Astrocyte (in vitro differentiated cells and primary cell): ENCODE results near the gene MEIOSIN. TPM values are rescaled to one million over a fixed set of nuclear protein-coding genes. Genes with fewer than 3 reads are reported as not detected.
A peak's percentile ranks its signal among the peaks of the same experiment; 100 is the strongest.

Source experiments
- DNase-seq: peaks from one replicate; pipeline ENCODE4 v3.0.0-alpha.2; 2010; ENCODE audit warnings: low read depth
- FAIRE-seq: peaks from 2 replicates; lab custom pipeline; 2011; peaks lifted over from hg19 to GRCh38; lab: Jason Lieb, UNC
- H2AFZ ChIP-seq: 2 replicates; pipeline ENCODE4 v1.6.0; 2012; ENCODE audit warnings: low read depth, low read length, inconsistent platforms
- H3K27ac ChIP-seq: 2 replicates; pipeline ENCODE4 v1.5.1; 2011; ENCODE audit warnings: low read depth, low read length, inconsistent platforms
- H3K27me3 ChIP-seq: 2 replicates; pipeline ENCODE4 v1.6.0; 2011; ENCODE audit warnings: low read length, inconsistent platforms; ENCODE audit not compliant: insufficient read depth
- H3K36me3 ChIP-seq: 2 replicates; pipeline ENCODE4 v1.5.1; 2011; ENCODE audit warnings: low read length, inconsistent platforms; ENCODE audit not compliant: insufficient read depth
- H3K4me1 ChIP-seq: 2 replicates; pipeline ENCODE4 v1.5.1; 2011; ENCODE audit warnings: low read length, inconsistent platforms; ENCODE audit not compliant: insufficient read depth
- H3K4me2 ChIP-seq: 2 replicates; pipeline ENCODE4 v1.6.0; 2012; ENCODE audit warnings: low read length, inconsistent platforms
- H3K4me3 ChIP-seq: 2 replicates; pipeline ENCODE4 v1.5.1; 2011; ENCODE audit warnings: low read depth, mild to moderate bottlenecking, low read length, inconsistent platforms; ENCODE audit not compliant: insufficient read depth
- H3K79me2 ChIP-seq: 2 replicates; pipeline ENCODE4 v1.6.0; 2012; ENCODE audit warnings: mild to moderate bottlenecking, low read length, inconsistent platforms; ENCODE audit not compliant: insufficient read depth
- H3K9ac ChIP-seq: 2 replicates; pipeline ENCODE4 v1.6.0; 2012; ENCODE audit warnings: mild to moderate bottlenecking, low read length, inconsistent platforms
- H3K9me3 ChIP-seq: 2 replicates; pipeline ENCODE4 v1.5.1; 2012; ENCODE audit warnings: low read depth, mild to moderate bottlenecking, low read length, inconsistent platforms; ENCODE audit not compliant: insufficient read depth
- H4K20me1 ChIP-seq: 2 replicates; pipeline ENCODE4 v1.6.0; 2012; ENCODE audit warnings: low read length, inconsistent platforms; ENCODE audit not compliant: insufficient read depth
- H3K27ac Mint-ChIP-seq: one replicate; pipeline ENCODE4 v1.8.0; 2021; ENCODE audit warnings: mild to moderate bottlenecking, mixed read lengths; ENCODE audit not compliant: unreplicated experiment
- H3K27me3 Mint-ChIP-seq: one replicate; pipeline ENCODE4 v1.8.0; 2021; ENCODE audit warnings: low read depth, mixed read lengths; ENCODE audit not compliant: unreplicated experiment
- H3K36me3 Mint-ChIP-seq: one replicate; pipeline ENCODE4 v1.8.0; 2021; ENCODE audit warnings: low read depth, mixed read lengths; ENCODE audit not compliant: unreplicated experiment
- H3K4me1 Mint-ChIP-seq: one replicate; pipeline ENCODE4 v1.8.0; 2021; ENCODE audit warnings: low read depth, mixed read lengths; ENCODE audit not compliant: unreplicated experiment
- H3K4me3 Mint-ChIP-seq: one replicate; pipeline ENCODE4 v1.8.0; 2021; ENCODE audit warnings: mild to moderate bottlenecking, moderate library complexity, mixed read lengths; ENCODE audit not compliant: unreplicated experiment
- H3K9me3 Mint-ChIP-seq: one replicate; pipeline ENCODE4 v1.8.0; 2021; ENCODE audit warnings: mild to moderate bottlenecking, mixed read lengths; ENCODE audit not compliant: unreplicated experiment
- EZH2 ChIP-seq: IDR thresholded peaks from 2 replicates; pipeline ENCODE4 v1.6.1; 2012; ENCODE audit warnings: mild to moderate bottlenecking, low read length, inconsistent platforms; ENCODE audit not compliant: insufficient read depth
- total RNA-seq: library from RNA; stranded (reverse); gene quantifications from 2 replicates; pipeline ENCODE4 v1.2.1, GENCODE V29; 2021
- TF ChIP-seq, protein P1 (sequence below): IDR thresholded peaks from 2 replicates; pipeline ENCODE4 v1.5.1; 2011; ENCODE audit warnings: low read depth, mild to moderate bottlenecking, inconsistent platforms, low read length, moderate library complexity; ENCODE audit not compliant: insufficient read depth

The MEIOSIN gene
- total RNA-seq, 1 donor from 2014 or later = not detected

DNA sequence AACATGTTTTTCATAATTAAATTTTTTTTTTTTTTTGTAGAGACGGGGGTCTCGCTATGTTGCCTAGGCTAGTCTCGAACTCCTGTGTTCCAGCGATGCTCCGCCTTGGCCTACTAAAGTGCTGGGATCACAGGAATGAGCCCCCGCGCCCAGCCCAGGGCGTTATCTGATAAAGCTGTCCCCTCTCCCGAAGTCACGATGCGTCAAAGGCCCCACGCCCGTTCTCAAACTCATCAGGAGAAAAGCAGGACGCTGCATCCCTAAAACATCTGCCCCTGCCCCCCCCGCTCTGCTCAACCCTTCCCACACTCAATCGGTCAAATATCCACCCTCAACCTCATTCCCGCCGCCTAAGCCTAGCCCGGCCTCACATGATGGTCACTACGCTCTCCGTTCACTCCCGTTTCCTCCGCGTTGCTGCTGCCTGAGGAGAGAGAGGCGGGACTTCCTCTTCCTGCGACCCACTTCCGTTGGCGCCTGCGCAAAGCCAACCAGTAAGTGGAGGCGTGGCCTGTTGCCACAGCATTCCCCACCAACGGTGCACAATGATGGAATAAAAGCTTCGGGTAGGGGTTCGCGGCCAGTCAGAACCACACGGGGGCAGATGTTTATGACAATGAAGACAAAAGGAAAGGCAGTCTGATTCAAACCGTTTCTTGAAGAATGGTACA lies 41.6 kb upstream of the MEIOSIN start, which contains the start of gene SNRPD2:
TSS of gene SNRPD2 (minus strand) at position 438 of the 671 bp plus-strand sequence. CDS start at position 373, 65 bp downstream.
- Histone ChIP-seq H3K4me2 (peak within 1 kb of the TSS; percentile 99), H3K27ac (peak within 1 kb of the TSS; percentile 95), H3K4me3 (peak within 1 kb of the TSS; percentile 90), H3K36me3 (peaks cover 15% of the 10 kb centered on the region), H2AFZ (peak within 1 kb of the TSS; percentile 87), H3K4me1 (peaks cover 12% of the 10 kb centered on the region), H3K27me3 (no peaks in the 10 kb centered on the region), H3K9me3 (no peaks in the 10 kb centered on the region), H3K79me2 (peaks cover 33% of the 10 kb centered on the region), H3K9ac (peak within 1 kb of the TSS; percentile 97), H4K20me1 (peaks cover 31% of the 10 kb centered on the region)
- peaks cover 5% of the 10 kb centered on the region for H3K36me3 Mint-ChIP-seq
- peaks cover 1% of the 10 kb centered on the region for H3K4me1 Mint-ChIP-seq
- DNase-seq (peak; percentile 89), FAIRE-seq (peak; percentile 73)
- no peaks in the 10 kb centered on the region for H3K9me3 Mint-ChIP-seq
- peak within 1 kb of the TSS; percentile 97 for H3K4me3 Mint-ChIP-seq
- no peaks in the 10 kb centered on the region for H3K27me3 Mint-ChIP-seq
- peak within 1 kb of the TSS; percentile 99 for H3K27ac Mint-ChIP-seq
- TF ChIP-seq, protein P1, sequence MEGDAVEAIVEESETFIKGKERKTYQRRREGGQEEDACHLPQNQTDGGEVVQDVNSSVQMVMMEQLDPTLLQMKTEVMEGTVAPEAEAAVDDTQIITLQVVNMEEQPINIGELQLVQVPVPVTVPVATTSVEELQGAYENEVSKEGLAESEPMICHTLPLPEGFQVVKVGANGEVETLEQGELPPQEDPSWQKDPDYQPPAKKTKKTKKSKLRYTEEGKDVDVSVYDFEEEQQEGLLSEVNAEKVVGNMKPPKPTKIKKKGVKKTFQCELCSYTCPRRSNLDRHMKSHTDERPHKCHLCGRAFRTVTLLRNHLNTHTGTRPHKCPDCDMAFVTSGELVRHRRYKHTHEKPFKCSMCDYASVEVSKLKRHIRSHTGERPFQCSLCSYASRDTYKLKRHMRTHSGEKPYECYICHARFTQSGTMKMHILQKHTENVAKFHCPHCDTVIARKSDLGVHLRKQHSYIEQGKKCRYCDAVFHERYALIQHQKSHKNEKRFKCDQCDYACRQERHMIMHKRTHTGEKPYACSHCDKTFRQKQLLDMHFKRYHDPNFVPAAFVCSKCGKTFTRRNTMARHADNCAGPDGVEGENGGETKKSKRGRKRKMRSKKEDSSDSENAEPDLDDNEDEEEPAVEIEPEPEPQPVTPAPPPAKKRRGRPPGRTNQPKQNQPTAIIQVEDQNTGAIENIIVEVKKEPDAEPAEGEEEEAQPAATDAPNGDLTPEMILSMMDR = no peak
- no peak for TF ChIP-seq EZH2

DNA sequence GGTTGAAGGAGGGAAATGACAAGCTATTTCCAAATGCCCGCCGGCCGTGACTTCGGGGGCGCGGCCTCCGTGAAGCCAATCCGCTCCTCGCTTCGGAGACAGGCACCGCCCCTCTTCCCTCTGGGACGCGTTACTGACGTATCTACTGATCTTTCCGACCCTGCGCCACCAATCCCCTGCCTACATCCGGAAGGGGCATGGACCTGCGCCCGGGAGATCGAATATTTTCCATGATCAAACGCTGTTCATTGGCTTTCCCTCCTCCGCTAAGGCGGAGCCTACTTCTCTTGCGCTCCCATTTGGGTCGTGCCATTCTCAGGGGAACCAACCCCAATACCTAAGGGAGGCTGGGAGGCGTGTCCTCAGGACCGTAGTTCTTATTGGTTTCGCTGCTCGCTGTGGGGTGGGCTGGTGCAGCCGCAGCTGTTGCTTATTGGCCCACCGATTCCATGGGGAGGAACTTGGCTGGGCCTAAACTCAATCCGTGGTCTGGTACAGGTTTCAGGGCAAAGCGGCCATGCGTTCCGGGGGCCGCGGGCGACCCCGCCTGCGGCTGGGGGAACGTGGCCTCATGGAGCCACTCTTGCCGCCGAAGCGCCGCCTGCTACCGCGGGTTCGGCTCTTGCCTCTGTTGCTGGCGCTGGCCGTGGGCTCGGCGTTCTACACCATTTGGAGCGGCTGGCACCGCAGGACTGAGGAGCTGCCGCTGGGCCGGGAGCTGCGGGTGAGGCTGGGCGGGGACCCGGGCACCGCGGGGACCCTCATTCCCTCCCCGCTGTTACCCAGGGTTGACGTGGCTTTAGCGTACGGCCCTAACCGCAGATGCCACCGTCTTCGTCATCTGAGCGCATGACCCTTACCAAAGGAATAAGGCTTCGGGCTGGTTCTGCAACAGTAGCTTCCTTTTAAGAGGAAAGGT lies 40.8 kb upstream of the MEIOSIN start, which contains the start of gene QPCTL:
TSS of gene QPCTL (plus strand) at position 480 of the 919 bp plus-strand sequence. CDS start at position 518, 38 bp downstream.
- Histone ChIP-seq H3K36me3 (peaks cover 13% of the 10 kb centered on the region), H3K9ac (peak within 1 kb of the TSS; percentile 97), H4K20me1 (peaks cover 27% of the 10 kb centered on the region), H3K4me2 (peak within 1 kb of the TSS; percentile 99), H3K27me3 (no peaks in the 10 kb centered on the region), H3K79me2 (peaks cover 32% of the 10 kb centered on the region), H3K9me3 (no peaks in the 10 kb centered on the region), H3K4me3 (peak within 1 kb of the TSS; percentile 90), H3K27ac (peak within 1 kb of the TSS; percentile 95), H3K4me1 (peaks cover 12% of the 10 kb centered on the region), H2AFZ (peak within 1 kb of the TSS; percentile 87)
- Mint-ChIP-seq H3K27me3 (no peaks in the 10 kb centered on the region), H3K4me1 (peaks cover 1% of the 10 kb centered on the region), H3K4me3 (peak within 1 kb of the TSS; percentile 97), H3K36me3 (peaks cover 4% of the 10 kb centered on the region), H3K27ac (peak within 1 kb of the TSS; percentile 99), H3K9me3 (no peaks in the 10 kb centered on the region)
- DNase-seq (peak; percentile 99), FAIRE-seq (peak; percentile 88)
- TF ChIP-seq, protein P1 = no peak
- TF ChIP-seq EZH2 = no peak
